Caco-2 (cell line): ENCODE results near the gene TDRD6. TPM values are rescaled to one million over a fixed set of nuclear protein-coding genes. Genes with fewer than 3 reads are reported as not detected.

Experiments used
- BruUV-seq: library from RNA; stranded (reverse); fragments of 400-500 nt; replicated peaks from 2 replicates; lab custom pipeline; 2021; lab: Mats Ljungman, UMichigan
- CTCF ChIA-PET: fragments of 300-600 bp; sonication (Branson Sonifier 250); formaldehyde crosslinking; loops from one replicate; lab custom pipeline; 2022; ENCODE audit warnings: antibody characterized with exemption; lab: Charles Lee
- POLR2A ChIA-PET: fragments of 300-600 bp; sonication (Branson Sonifier 250); formaldehyde crosslinking; loops from one replicate; lab custom pipeline; 2022; ENCODE audit warnings: antibody characterized with exemption; lab: Charles Lee
- DNase-seq, 2 experiments: peaks; one replicate each; pipeline versions ENCODE4 v3.0.0 to v3.0.0-alpha.2; 2020 to 2022
- H3K27me3 ChIP-seq: replicated peaks from 2 replicates; pipeline ENCODE4 v1.6.0; 2011; ENCODE audit warnings: low read length; ENCODE audit not compliant: control insufficient read depth, insufficient read depth
- H3K36me3 ChIP-seq: 2 replicates; pipeline ENCODE4 v1.5.1; 2011; ENCODE audit warnings: low read length; ENCODE audit not compliant: control insufficient read depth, insufficient read depth
- H3K4me1 ChIP-seq: fragments of 250-450 bp; sonication (Bioruptor Pico); 2 replicates; pipeline ENCODE4 v1.5.1; 2020; ENCODE audit warnings: mild to moderate bottlenecking
- H3K4me3 ChIP-seq: 2 replicates; pipeline ENCODE4 v1.5.1; 2011; ENCODE audit warnings: low read depth, mild to moderate bottlenecking, control low read depth, low read length
- H3K9me3 ChIP-seq: fragments of 250-450 bp; sonication (Bioruptor Pico); 2 replicates; pipeline ENCODE4 v1.5.1; 2020; ENCODE audit warnings: mild to moderate bottlenecking, moderate library complexity
- H3K27ac Mint-ChIP-seq: one replicate; pipeline ENCODE4 v1.8.0; 2022; ENCODE audit warnings: mixed read lengths; ENCODE audit not compliant: unreplicated experiment
- H3K27me3 Mint-ChIP-seq: one replicate; pipeline ENCODE4 v1.8.0; 2022; ENCODE audit warnings: mixed read lengths; ENCODE audit not compliant: insufficient read depth, unreplicated experiment
- H3K36me3 Mint-ChIP-seq: one replicate; pipeline ENCODE4 v1.8.0; 2022; ENCODE audit warnings: mild to moderate bottlenecking, mixed read lengths; ENCODE audit not compliant: insufficient read depth, unreplicated experiment
- H3K4me1 Mint-ChIP-seq: one replicate; pipeline ENCODE4 v1.8.0; 2022; ENCODE audit warnings: low read depth, mixed read lengths; ENCODE audit not compliant: unreplicated experiment
- H3K4me3 Mint-ChIP-seq: one replicate; pipeline ENCODE4 v1.8.0; 2022; ENCODE audit warnings: mild to moderate bottlenecking, moderate library complexity, mixed read lengths; ENCODE audit not compliant: unreplicated experiment
- H3K9me3 Mint-ChIP-seq: one replicate; pipeline ENCODE4 v1.8.0; 2022; ENCODE audit warnings: mixed read lengths; ENCODE audit not compliant: unreplicated experiment
- intact Hi-C: fragments of 100-400 bp; cut with micrococcal nuclease; formaldehyde crosslinking; loops from one replicate; pipeline ENCODE4 v1.10.0; 2022; ENCODE audit not compliant: unreplicated experiment
- total RNA-seq: library from RNA; stranded (reverse); gene quantifications from 2 replicates; pipeline ENCODE4 v1.2.3, GENCODE V29; 2022
- TF ChIP-seq, protein P1 (sequence below), 2 experiments: fragments of 200-600 bp in 1 of 2; IDR thresholded peaks; 1 replicate in 1 of 2; 2 replicates in 1 of 2; pipeline versions ENCODE4 v1.5.1 to v1.8.0; 2011 to 2022; ENCODE audit warnings: antibody characterized with exemption in 1 of 2, control low read depth in 1 of 2, inconsistent platforms in 1 of 2, low read depth in 1 of 2, low read length in 1 of 2, mild to moderate bottlenecking in 1 of 2, moderate library complexity in 1 of 2; ENCODE audit not compliant: insufficient read depth in 1 of 2, severe bottlenecking in 1 of 2, unreplicated experiment in 1 of 2

TDRD6 gene
- total RNA-seq, 1 experiment from 2014 or later, result not detected

DNA sequence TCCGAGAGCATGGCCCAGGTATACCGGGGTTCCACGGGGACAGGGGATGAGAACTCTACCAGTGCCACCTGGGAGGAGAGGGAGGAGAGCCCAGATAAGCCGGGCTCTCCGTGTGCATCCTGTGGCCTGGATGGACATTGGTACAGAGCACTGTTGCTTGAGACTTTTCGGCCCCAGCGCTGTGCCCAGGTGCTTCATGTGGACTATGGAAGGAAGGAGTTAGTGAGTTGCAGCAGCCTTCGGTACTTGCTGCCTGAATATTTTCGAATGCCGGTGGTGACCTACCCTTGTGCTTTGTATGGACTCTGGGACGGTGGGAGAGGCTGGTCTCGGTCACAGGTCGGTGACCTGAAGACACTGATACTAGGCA is 1.3 kb downstream of the TDRD6 start:
- Mint-ChIP-seq H3K4me3 (no peak overlapping the region), H3K4me1 (no peaks in the 10 kb centered on the region), H3K27me3 (peaks cover 15% of the 10 kb centered on the region), H3K36me3 (no peaks in the 10 kb centered on the region), H3K9me3 (no peaks in the 10 kb centered on the region), H3K27ac (no peak overlapping the region)
- Histone ChIP-seq H3K9me3 (no peaks in the 10 kb centered on the region), H3K4me3 (no peak overlapping the region), H3K27me3 (no peaks in the 10 kb centered on the region), H3K36me3 (no peaks in the 10 kb centered on the region), H3K4me1 (no peaks in the 10 kb centered on the region)
- ChIA-PET CTCF (no interaction called here), POLR2A (no interaction called here)
- DNase-seq, result no peak
- TF ChIP-seq, protein P1, sequence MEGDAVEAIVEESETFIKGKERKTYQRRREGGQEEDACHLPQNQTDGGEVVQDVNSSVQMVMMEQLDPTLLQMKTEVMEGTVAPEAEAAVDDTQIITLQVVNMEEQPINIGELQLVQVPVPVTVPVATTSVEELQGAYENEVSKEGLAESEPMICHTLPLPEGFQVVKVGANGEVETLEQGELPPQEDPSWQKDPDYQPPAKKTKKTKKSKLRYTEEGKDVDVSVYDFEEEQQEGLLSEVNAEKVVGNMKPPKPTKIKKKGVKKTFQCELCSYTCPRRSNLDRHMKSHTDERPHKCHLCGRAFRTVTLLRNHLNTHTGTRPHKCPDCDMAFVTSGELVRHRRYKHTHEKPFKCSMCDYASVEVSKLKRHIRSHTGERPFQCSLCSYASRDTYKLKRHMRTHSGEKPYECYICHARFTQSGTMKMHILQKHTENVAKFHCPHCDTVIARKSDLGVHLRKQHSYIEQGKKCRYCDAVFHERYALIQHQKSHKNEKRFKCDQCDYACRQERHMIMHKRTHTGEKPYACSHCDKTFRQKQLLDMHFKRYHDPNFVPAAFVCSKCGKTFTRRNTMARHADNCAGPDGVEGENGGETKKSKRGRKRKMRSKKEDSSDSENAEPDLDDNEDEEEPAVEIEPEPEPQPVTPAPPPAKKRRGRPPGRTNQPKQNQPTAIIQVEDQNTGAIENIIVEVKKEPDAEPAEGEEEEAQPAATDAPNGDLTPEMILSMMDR (IDR thresholded peaks at IDR 0.05; ENCODE audit: insufficient read depth in 1 of 2, low read depth in 1 of 2, low read length in 1 of 2, severe bottlenecking in 1 of 2, unreplicated experiment in 1 of 2), result no peak
- intact Hi-C loops, result no loop called here
- no TSS peak for BruUV-seq

DNA sequence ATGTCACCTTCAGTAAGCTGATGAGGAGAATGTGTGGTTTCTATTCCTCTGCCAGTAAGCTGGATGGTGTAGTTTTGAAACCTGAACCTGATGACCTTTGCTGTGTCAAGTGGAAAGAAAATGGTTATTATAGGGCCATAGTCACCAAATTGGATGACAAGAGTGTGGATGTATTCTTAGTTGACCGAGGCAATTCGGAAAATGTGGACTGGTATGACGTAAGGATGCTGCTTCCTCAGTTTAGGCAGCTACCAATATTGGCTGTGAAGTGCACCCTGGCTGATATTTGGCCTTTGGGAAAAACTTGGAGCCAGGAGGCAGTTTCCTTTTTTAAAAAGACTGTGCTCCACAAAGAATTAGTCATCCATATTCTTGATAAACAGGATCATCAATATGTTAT is 2.0 kb downstream of the TDRD6 start:
- TF ChIP-seq, protein P1 (IDR thresholded peaks at IDR 0.05; ENCODE audit: insufficient read depth in 1 of 2, low read depth in 1 of 2, low read length in 1 of 2, severe bottlenecking in 1 of 2, unreplicated experiment in 1 of 2), result no peak
- Histone ChIP-seq H3K36me3 (no peaks in the 10 kb centered on the region), H3K27me3 (no peaks in the 10 kb centered on the region), H3K4me1 (no peaks in the 10 kb centered on the region), H3K4me3 (no peak overlapping the region), H3K9me3 (no peaks in the 10 kb centered on the region)
- no peaks in the 10 kb centered on the region for H3K9me3 Mint-ChIP-seq
- DNase-seq, result no peak
- H3K4me1 Mint-ChIP-seq, result no peaks in the 10 kb centered on the region
- no TSS peak for BruUV-seq
- no peaks in the 10 kb centered on the region for H3K36me3 Mint-ChIP-seq
- intact Hi-C loops, result no loop called here
- H3K27me3 Mint-ChIP-seq, result peaks cover 15% of the 10 kb centered on the region
- POLR2A ChIA-PET, result no interaction called here
- CTCF ChIA-PET, result no interaction called here
- no peak overlapping the region for H3K27ac Mint-ChIP-seq
- H3K4me3 Mint-ChIP-seq, result no peak overlapping the region

DNA sequence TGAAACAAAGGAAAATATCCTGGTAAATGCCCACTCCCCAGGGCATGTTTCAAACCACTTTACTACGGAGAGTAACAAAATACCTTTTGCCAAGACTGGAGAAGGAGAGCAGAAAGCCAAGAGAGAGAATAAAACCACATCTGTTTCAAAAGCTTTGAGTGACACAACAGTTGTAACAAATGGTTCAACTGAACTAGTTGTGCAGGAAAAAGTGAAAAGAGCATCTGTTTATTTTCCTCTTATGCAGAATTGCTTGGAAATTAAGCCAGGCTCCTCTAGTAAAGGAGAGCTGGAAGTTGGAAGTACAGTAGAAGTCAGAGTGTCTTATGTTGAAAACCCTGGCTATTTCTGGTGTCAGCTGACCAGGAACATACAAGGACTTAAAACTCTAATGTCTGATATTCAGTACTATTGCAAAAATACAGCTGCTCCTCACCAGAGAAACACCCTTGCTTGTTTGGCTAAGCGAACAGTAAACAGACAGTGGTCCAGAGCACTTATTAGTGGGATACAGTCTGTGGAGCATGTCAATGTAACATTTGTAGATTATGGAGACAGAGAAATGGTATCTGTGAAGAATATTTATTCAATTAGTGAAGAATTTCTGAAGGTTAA is 2.6 kb downstream of the TDRD6 start:
- H3K4me3 Mint-ChIP-seq, result no peak overlapping the region
- H3K27ac Mint-ChIP-seq, result no peak overlapping the region
- no TSS peak for BruUV-seq
- no peak overlapping the region for H3K4me3 ChIP-seq
- no peaks in the 10 kb centered on the region for H3K9me3 Mint-ChIP-seq
- TF ChIP-seq, protein P1 (IDR thresholded peaks at IDR 0.05; ENCODE audit: insufficient read depth in 1 of 2, low read depth in 1 of 2, low read length in 1 of 2, severe bottlenecking in 1 of 2, unreplicated experiment in 1 of 2), result no peak
- H3K36me3 Mint-ChIP-seq, result no peaks in the 10 kb centered on the region
- H3K9me3 ChIP-seq, result no peaks in the 10 kb centered on the region
- peaks cover 15% of the 10 kb centered on the region for H3K27me3 Mint-ChIP-seq
- ChIA-PET CTCF (no interaction called here), POLR2A (no interaction called here)
- intact Hi-C loops, result no loop called here
- no peaks in the 10 kb centered on the region for H3K27me3 ChIP-seq
- H3K4me1 Mint-ChIP-seq, result no peaks in the 10 kb centered on the region
- no peaks in the 10 kb centered on the region for H3K36me3 ChIP-seq
- no peak for DNase-seq
- H3K4me1 ChIP-seq, result no peaks in the 10 kb centered on the region
